Measurements from ENCODE around the gene ITGAE.
A peak's percentile ranks its signal among the peaks of the same experiment; 100 is the strongest.
"Not testable (repeated sequence)": the region's sequence is repeated elsewhere in the genome, so short reads cannot be mapped to it uniquely, and the experiment has no call there.

Gene ITGAE

GRCh38 chr17:3719265-3719664 is 81.7 kb downstream of the ITGAE start:
- H3K4me3 ChIP-seq (ENCODE audit: low read depth, low read length) = no peak overlapping the region
- no peak for DNase-seq (ENCODE audit: low read depth)
- TF ChIP-seq, protein P1, sequence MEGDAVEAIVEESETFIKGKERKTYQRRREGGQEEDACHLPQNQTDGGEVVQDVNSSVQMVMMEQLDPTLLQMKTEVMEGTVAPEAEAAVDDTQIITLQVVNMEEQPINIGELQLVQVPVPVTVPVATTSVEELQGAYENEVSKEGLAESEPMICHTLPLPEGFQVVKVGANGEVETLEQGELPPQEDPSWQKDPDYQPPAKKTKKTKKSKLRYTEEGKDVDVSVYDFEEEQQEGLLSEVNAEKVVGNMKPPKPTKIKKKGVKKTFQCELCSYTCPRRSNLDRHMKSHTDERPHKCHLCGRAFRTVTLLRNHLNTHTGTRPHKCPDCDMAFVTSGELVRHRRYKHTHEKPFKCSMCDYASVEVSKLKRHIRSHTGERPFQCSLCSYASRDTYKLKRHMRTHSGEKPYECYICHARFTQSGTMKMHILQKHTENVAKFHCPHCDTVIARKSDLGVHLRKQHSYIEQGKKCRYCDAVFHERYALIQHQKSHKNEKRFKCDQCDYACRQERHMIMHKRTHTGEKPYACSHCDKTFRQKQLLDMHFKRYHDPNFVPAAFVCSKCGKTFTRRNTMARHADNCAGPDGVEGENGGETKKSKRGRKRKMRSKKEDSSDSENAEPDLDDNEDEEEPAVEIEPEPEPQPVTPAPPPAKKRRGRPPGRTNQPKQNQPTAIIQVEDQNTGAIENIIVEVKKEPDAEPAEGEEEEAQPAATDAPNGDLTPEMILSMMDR (conservative IDR thresholded peaks at IDR 0.05; ENCODE audit: low read depth, low read length) = no peak

GRCh38 chr17:3718201-3718600 is 82.8 kb downstream of the ITGAE start:
- TF ChIP-seq, protein P1 (conservative IDR thresholded peaks at IDR 0.05; ENCODE audit: low read depth, low read length) = no peak
- H3K4me3 ChIP-seq (ENCODE audit: low read depth, low read length) = no peak overlapping the region
- DNase-seq (ENCODE audit: low read depth) = no peak

DNA sequence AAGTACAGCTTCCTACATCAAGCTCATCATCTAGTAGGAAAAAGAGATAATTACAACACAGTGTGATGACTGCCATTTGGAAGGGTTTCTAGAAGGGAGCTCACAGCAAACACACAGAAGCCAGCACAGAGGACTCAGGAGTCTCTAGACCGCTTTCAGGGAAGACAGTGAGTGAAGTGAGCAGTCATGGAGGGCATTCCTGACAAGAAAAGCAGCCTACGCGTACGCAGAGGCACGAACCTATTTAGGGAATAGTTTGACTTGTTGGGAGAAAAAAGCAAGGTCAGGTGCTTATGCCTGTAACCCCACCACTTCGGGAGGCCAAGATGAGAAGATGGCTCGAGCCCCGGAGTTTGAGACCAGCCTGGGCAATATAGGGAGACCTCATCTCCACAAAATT is 85.7 kb downstream of the ITGAE start:
- TF ChIP-seq, protein P1 (conservative IDR thresholded peaks at IDR 0.05; ENCODE audit: low read depth, low read length) = no peak
- no peak for DNase-seq (ENCODE audit: low read depth)
- H3K4me3 ChIP-seq (ENCODE audit: low read depth, low read length) = no peak overlapping the region

DNA sequence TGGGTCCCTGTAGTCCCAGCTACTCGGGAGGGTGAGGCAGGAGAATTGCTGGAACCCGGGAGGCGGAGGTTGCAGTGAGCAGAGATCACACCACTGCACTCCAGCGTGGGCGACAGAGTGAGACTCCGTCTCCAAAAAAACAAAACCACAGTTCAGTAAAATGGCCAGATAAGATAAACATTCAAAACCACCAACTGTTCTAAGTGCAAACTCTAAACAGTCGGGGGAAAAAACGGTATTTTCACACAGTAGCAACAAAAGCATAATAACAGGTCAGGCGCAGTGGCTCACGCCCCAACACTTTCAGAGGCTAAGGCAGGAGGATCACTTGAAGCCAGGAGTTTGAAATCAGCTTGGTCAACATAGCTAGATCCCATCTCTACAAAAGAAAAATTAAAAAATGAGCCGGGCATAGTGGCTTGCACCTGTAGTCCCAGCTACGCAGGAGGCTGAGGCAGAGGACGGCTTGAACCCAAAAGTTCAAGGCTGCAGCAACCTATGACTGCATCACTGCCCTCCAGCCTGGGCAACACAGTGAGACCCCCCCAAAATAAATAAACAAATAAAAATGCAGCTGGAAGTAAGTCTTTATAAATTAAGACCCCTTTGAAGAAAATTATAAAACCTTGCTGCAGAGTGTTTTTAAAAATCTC is 88.1 kb downstream of the ITGAE start:
- H3K4me3 ChIP-seq (ENCODE audit: low read depth, low read length) = no peak overlapping the region
- TF ChIP-seq, protein P1 (conservative IDR thresholded peaks at IDR 0.05; ENCODE audit: low read depth, low read length) = no peak
- DNase-seq (ENCODE audit: low read depth) = peak; percentile 38

DNA sequence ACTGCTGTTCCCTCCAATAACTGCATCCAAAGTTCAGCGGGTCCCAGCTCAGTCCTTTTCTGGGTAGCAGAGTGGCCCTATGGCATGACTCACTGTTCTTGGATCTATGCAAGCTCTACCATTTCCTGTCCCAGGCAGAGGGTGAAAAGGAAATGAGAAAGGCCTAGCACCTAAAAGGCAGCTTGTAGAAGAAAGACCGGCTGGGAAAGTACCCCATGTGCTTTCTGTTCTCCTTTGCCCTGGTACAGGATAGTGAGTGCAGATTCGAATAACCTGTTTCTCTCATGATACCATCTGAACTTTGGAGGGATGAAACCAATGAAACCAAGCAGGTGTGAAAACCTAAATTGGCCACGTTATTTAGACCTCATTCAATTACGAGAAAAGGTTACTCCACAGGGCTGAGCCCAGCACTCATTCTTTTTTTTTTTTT is 90.0 kb downstream of the ITGAE start:
- no peak overlapping the region for H3K4me3 ChIP-seq (ENCODE audit: low read depth, low read length)
- peak; percentile 74 for DNase-seq (ENCODE audit: low read depth)
- TF ChIP-seq, protein P1 (conservative IDR thresholded peaks at IDR 0.05; ENCODE audit: low read depth, low read length) = no peak

- TF ChIP-seq, protein P1 (conservative IDR thresholded peaks at IDR 0.05; ENCODE audit: low read depth, low read length) = no peak
- DNase-seq (ENCODE audit: low read depth) = no peak
- no peak overlapping the region for H3K4me3 ChIP-seq (ENCODE audit: low read depth, low read length)
Measured at GRCh38 chr17:3708366-3708765, 92.6 kb downstream of the ITGAE start.

DNA sequence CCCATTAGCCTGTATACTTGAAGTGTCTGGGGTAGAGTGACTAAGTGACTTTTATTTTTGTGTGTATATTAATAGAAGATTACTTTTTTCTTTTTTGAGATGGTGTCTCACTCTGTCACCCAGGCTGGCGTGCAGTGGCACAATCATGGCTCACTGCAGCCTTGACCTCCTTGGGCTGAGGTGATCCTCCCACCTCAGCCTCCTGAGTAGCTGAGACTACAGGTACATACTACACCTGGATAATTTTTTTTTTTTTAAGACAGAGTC is 95.3 kb downstream of the ITGAE start:
- not testable (repeated sequence) for H3K4me3 ChIP-seq (ENCODE audit: low read depth, low read length)

More for the DNA sequence above, 95.3 kb downstream of the ITGAE start:
- DNase-seq (ENCODE audit: low read depth) = not testable (repeated sequence)

All from choroid plexus epithelial cell (primary cell).